Posterior cingulate gyrus (tissue), 11 donors: ENCODE measurements around the gene MAPK1.
"Not testable (repeated sequence)": the region's sequence is repeated elsewhere in the genome, so short reads cannot be mapped to it uniquely, and the experiment has no call there.

Experiments used
- DNase-seq, 10 donors: peaks; one replicate each; pipeline versions ENCODE4 v3.0.0 to v3.0.0-alpha.2; 2020 to 2021; ENCODE audit warnings: mixed read lengths in 3 of 10
- intact Hi-C: fragments of 100-400 bp; cut with DNase I; formaldehyde crosslinking; loops from one replicate; pipeline ENCODE4 v1.15.1; 2023

MAPK1 gene

GRCh38 chr22:21867528-21868266, at the start of gene MAPK1:
TSS of gene MAPK1 (minus strand) at chr22:21867645. CDS start at chr22:21867440, 205 bp downstream.
- intact Hi-C loops, result loop anchor here (5.0 to 10.0 kb wide), 2 partner anchors 63 to 130 kb away; partner anchors contain the start of gene YPEL1
- peak; percentile 92 to 100 (median 96) for DNase-seq

DNA sequence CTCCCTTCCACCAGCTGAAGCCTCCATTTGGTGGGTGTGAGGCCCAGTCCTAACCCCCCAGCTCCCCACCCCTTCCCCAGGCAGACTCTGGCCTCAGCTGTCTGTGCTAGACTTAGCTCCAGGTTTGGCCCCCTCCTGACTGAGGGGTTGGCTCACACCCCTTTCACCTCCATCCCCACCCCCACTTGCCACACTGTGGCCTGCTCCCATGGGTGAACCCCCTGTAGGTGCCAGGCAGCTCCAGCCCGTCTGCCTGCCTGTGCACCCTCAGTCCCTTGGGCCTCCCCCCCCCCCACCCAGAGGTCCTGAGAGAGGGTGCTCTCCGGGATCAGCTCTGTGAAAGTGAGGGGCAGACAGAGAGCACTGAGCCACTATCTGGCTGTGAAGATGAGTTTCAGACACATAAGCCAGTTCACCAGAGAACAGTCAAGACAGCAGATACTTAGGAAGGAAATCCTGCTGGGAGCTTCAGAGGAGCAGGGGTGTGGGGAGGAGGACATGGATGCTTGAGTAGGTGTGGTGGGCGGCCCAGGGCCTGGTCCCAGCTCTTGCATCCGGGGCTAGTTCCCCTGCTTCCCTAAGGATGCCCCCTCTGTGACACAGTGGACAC, 49.0 kb upstream of the MAPK1 start:
- intact Hi-C loops, result no loop called here
- peak in 3 of 10 donors; percentile 32 to 64 (median 32) for DNase-seq

DNA sequence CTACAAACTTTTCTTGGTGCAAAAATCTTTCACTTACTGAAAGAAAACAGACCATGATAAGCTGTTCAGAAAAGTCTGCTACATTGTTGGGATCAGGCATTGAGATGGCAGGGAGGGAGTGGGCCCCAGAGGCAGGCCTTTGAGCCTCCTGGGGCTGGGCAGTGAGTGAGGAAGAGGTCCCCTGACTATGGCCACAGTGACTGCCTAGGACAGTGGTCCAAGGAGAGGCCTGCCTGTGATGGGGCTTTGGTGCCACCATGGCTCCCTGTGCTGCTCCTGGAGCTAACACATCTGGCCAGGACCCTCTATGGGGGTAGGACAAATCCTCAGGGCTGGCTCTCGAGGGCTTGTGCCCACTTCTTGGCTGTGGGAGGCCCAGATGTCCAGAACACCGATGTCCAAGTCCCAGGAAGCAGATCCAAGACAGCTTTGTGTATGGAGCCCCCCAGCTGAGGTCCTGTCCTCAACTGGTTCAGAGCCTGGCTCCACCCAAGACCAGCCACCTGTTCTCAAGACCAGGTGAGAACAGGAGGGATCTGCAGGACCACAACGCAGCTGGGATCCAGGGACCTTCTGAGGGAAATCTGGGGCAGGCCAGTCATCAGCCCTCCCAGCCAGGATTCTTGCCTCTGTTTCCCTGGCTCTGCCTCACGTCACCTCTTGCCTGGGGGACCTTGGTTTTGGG, 48.3 kb upstream of the MAPK1 start:
- intact Hi-C loops, result no loop called here
- peak in 3 of 10 donors; percentile 30 to 81 (median 70) for DNase-seq

- peak in 3 of 10 donors; percentile 13 to 39 (median 18) for DNase-seq
- intact Hi-C loops, result not testable (repeated sequence)
Observed at GRCh38 chr22:21914033-21914642, 46.7 kb upstream of the MAPK1 start.

DNA sequence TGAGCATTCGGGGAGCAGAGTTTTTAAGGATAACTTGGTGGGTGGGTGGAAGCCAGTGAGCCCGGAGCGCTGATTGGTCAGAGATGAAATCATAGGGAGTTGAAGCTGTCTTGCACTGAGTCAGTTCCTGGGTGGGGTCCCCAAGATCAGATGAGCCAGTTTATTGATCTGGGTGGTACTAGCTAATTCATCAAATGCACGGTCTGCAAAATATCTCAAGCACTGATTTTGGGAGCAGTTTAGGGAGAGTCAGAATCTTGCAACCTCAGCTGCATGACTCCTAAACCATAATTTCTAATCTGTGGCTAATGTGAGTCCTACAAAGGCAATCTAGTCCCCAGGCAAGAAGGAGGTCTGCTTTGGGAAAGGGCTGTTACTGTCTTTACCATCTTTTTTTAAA, 42.9 kb upstream of the MAPK1 start:
- intact Hi-C loops, result not testable (repeated sequence)

DNA sequence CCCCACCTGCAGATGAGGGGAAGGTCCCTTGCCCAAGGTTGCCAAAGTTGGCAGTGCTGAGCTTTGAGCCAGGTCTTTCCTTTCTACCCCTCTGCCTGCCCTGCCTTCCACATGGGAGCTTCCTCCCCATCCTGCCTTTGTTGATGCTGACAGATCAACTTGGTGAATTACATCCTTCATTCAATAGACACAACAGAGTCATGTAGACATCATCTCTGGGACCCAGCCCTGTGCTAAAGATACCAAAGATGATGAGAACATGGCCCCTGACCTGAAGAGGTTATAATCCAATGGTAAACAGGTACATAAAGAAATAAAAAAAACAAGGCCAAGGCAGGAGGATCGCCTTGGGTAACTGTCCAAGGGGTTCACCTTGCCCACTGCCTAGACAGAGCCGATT, 42.4 kb upstream of the MAPK1 start:
- intact Hi-C loops, result no loop called here
- DNase-seq, result peak in 1 of 10 donors; percentile 21

More for the DNA sequence above, 42.9 kb upstream of the MAPK1 start:
- peak in 2 of 10 donors; percentile 6 to 10 for DNase-seq

DNA sequence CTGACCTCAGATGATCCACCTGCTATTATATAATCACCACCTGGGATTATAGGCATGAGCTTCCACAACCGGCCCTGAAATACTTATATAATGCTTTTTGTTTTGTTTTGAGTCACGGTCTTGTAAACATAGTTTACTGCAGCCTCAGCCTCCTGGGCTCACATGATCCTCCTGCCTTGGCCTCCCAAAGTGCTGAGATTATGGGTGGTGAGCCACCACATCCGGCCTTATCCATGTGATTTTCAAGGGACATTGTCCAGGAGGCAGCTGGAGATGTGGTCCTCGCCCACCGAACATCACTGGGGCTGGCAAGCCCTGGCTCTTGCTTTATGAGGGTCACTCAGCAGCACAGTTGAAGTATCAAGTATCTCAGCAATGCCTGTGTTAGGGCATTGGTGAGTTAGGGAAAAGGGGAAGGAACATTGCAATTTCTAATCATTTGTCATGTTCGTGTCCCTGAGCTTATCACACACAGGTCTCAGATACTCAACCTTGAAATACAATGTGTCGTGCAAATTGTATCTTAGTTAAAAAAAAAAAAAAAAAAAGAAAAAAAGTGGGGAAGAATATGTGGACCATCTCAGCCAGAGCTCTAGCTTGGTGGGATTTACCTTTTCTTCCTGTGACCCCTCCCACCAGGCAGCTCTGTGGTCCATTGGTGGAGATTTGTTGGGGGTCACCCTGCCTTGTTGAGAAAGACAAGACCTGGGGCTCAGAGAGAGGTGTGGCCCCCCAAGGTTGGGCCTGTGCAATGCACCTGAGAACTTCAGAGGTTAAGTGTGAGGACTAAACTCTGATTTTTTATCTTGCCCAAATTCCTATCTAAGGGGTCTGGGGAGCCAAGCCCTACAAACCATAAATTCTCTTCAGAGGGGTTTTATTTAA, 40.4 kb upstream of the MAPK1 start:
- peak in 2 of 10 donors; percentile 32 to 38 for DNase-seq
- intact Hi-C loops, result no loop called here

DNA sequence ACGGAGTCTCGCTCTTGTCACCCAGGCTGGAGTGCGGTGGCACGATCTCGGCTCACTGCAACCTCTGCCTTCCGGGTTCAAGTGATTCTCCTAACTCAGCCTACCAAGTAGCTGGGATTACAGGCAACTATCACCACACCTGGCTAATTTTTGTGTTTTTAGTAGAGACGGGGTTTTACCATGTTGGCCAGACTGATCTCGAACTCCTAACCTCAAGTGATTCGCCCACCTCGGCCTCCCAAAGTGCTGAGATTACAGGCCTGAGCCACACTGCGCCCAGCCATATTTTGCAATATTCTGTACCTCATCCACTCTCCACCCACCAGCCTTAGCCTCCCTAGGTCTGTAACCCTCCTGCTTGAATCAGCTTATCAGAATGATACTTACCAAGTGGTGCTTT, 37.8 kb upstream of the MAPK1 start:
- peak in 1 of 10 donors; percentile 9 for DNase-seq
- intact Hi-C loops, result not testable (repeated sequence)

GRCh38 chr22:21904250-21904789, 36.9 kb upstream of the MAPK1 start:
- DNase-seq, result peak in 1 of 10 donors; percentile 37
- intact Hi-C loops, result no loop called here

DNA sequence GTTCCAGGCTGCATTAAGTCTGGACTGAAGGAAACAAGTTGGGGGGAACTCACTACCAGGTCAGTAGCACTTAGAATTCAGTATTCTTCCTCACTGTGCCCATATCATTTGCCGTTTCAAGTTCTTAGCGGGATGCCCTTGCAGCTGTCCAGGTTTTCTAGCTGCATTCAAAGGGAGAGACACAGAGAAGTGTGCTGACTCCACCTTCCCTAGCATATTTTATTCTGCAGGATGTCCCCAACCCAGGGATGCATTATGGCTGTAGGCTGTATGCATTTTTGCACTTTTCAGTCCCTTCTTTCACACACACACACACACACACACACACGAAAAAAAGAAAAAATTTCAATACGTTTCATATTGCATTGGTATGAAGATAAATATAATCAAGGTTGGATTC, 35.8 kb upstream of the MAPK1 start:
- intact Hi-C loops, result no loop called here
- DNase-seq, result no peak

DNA sequence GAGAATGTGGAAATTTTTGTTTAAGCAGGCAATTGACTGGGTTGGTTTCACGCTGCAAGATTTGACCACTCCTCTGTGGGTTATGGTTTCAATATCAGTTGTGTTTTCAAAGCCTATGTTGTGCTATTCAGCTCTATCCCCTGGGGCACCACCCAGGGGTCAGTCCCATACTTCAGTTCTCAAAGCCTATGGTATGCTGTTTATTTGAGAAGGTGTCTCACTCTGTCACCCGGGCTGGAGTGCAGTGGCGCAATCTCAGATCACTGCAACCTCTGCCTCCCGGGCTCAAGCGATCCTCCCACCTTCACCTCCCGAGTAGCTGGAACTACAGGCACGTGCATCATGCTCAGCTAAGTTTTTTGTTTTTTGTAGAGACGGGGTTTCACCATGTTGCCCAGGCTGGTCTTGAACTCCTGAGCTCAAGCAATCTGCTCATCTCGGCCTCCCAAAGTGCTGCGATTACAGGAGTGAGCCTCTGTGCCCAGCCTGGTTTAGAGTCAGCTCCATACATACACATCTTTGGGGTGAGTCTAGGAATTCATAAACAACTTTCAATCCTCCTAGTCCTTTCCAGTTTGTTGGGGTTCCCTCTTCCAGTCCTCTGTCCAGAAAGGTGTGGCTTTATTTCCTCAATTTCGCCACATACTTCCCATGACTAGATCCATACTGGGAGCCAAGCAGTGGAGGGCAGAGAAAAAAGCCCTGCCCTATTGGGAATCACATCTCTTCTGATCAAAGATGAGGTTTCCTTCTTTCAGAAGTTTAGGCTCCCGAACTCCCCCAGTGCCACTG, 35.0 kb upstream of the MAPK1 start:
- intact Hi-C loops, result no loop called here
- DNase-seq, result peak in 1 of 10 donors; percentile 22

- no peak for DNase-seq
- intact Hi-C loops, result no loop called here
Observed at GRCh38 chr22:21898354-21898896, 31.0 kb upstream of the MAPK1 start.

GRCh38 chr22:21896951-21897513, 29.6 kb upstream of the MAPK1 start:
- DNase-seq, result peak in 1 of 10 donors; percentile 7
- intact Hi-C loops, result no loop called here

DNA sequence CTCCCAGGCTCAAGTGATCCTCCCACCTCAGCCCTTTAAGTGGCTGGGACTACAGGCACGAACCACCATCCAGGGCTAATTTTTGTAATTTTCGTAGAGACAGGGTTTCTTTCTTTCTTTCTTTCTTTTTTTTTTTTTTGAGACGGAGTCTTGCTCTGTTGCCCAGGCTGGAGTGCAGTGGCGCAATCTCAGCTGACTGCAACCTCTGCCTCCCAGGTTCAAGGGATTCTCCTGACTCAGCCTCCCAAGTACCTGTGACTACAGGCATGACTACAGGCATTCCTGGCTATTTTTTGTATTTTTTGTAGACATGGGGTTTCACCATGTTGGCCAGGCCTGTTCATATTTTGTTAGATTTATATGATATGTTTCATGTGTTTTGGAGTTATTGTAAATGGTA, 28.8 kb upstream of the MAPK1 start:
- DNase-seq, intact Hi-C loops: not testable (repeated sequence)

DNA sequence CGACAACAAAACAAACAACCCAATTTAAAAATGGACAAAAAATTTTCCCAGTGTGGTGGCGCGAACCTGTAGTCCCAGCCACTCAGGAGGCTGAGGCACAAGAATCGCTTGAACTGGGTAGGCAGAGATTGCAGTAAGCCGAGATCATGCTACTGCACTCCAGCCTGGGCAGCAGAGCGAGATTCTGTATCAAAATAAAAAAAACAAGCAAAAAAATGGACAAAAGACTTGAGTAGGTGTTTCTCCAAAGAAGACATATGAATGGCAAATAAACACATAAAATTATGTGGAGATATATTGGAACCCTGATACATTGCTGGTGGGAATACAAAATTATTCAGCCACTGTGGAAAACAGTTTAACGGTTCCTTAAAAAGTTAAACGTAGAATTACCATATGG, 27.4 kb upstream of the MAPK1 start:
- intact Hi-C loops, result loop anchor here (1.0 kb wide), 1 partner anchor 23 kb away; no protein-coding TSS in a partner anchor
- peak in 1 of 10 donors; percentile 20 for DNase-seq

- intact Hi-C loops, result no loop called here
- peak in 1 of 10 donors; percentile 8 for DNase-seq
Observed at GRCh38 chr22:21889251-21889990, 22.0 kb upstream of the MAPK1 start.

DNA sequence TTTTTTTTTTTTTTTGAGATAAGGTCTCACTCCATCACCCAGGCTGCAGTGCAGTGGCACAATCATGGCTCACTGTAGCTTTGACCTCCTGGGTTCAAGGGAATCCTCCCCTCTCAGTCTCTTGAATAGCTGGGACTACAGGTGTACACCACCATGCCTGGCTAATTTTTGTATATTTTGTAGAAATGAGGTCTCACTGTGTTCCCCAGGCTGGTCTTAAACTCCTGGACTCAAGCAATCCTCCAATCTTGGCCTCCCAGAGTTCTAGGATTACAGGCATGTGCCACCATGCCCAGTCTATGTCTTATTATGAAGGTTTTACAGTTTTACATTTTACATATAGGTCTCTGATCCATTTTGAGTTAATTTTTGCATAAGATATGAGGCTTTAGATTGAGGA, 20.4 kb upstream of the MAPK1 start:
- DNase-seq, result no peak
- intact Hi-C loops, result no loop called here
